Stimulated activated CD4-positive, alpha-beta T cell treated with anti-CD3 and anti-CD28 coated beads, Interleukin-2, amount 100 ng/mL, for 48 hours (primary cell): ENCODE measurements around the gene CDC42EP3.

ENCODE experiments used
- DNase-seq, 2 donors: peaks; one replicate each; pipeline ENCODE4 v3.0.0-alpha.2; 2020

Gene CDC42EP3

DNA sequence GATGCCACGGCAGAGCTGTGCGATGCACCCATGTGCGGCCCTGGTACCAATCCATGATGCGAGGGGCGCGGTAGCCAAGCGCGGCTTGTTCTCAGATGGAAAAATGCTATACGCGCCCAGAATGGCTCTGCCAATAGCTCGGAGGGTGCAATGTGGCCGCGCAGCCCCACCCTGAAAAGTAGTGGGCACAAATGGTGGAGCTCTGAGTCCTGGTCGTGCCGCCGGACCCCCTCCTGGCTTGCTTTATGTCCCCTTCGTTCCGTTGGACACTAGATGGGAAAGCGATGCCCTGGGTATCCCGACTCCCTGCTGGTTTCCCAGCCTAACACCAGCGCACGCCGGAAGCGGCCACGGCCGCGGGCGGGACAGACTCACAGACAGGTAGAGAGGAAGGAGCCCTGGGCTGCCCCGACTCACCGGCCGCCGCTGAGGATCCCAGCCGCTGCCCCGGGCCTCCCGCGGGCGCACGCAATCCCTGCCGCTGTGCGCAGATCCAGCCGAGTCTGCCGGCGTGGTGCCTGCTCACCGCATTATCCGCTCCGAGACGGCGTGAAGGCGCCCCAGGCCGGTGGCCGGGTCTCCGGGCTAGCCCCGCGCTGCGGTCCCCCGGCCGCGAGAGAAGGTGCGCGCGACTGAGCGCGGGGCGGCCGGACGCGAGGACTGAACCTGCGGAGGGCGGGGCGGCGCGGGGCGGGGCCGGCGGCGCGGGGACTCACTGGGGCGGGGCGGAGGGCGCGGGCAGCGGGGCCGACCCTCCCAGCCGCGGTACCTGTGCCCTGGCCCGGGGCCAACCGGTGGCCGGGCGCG is at the start of gene CDC42EP3:
TSS of gene CDC42EP3 (minus strand) at position 634 of the 807 bp plus-strand sequence. CDS start 25,055 bp downstream, outside the sequence.
- peak; percentile 60 to 68 for DNase-seq

GRCh38 chr2:37721201-37721560 is 49.7 kb upstream of the CDC42EP3 start:
- no peak for DNase-seq

DNA sequence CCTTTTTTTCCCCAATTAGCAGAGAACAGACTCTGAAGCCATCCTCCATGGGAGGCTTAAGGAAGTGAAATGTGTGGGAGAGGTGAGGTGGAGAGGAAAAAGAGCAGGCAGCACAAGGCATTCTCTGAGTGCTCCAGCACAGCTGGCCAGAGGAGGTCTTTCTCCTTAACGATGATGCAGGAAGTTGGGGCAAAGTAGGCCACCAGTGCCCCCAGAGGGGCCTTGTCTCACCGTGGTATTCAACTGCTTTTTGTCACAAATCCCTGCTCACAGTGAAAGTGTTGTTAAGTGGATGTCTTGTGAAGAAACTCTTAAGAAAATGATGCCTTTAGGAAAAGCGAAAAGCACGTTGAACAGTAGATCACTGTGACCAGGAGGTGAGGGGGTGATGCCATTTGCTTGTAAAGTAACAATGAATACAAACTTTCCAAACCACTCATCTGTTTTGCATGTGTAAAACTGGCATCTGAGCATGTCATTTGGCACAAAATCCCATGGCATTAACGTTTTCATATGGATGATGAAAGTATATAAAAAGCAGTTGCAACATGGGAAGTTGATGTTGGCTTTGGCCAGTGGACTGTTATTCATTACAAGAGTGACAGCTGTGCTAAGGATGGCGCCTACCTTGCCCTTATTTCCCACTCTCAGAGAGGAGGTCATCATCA is 49.2 kb upstream of the CDC42EP3 start:
- no peak for DNase-seq

- no peak for DNase-seq
Observed at GRCh38 chr2:37718515-37719161, 47.2 kb upstream of the CDC42EP3 start.

GRCh38 chr2:37713258-37713700 is 41.8 kb upstream of the CDC42EP3 start:
- no peak for DNase-seq

DNA sequence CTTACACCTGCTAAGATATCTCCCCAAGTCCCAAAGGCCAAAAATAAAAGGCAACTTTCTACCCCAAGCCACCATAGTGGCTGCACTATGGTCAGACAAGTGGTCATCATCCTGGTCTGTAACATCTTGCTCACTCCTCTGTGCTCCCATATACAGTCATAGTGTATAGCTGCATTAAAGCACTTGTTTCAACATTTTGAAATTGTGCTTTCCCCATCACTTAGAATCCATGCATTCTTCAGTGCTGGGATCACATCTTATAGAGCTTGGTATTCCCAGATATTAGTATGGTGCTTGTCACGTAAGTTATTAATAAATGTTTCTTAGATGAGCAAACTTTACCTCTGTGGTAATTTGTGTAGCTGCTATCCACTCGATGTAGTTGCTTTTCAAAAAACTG is 40.4 kb upstream of the CDC42EP3 start:
- DNase-seq = no peak

DNA sequence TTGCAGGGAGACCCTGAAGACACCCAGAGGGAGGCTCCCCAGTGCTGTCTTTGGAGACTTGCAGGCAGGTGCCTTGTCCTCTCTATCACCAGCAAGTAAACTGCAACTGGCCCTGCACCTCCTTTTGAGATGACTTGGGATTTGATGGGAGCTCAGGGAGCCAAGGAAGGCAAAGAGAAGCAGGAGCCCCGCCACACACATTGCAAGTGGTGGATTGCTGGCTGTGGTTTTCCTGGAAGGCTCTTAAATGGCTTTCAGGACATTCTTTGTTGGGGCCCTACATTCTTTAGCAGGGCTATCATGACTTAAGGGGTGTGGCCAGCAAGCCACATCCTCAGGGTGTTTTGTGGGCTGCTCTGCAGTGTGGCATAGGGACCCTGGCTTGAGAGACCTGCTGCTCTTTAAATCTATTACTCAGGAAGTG is 39.9 kb upstream of the CDC42EP3 start:
- DNase-seq = no peak

- no peak for DNase-seq
Observed at GRCh38 chr2:37709111-37709510, 37.7 kb upstream of the CDC42EP3 start.

- no peak for DNase-seq
Observed at GRCh38 chr2:37708146-37708545, 36.7 kb upstream of the CDC42EP3 start.

DNA sequence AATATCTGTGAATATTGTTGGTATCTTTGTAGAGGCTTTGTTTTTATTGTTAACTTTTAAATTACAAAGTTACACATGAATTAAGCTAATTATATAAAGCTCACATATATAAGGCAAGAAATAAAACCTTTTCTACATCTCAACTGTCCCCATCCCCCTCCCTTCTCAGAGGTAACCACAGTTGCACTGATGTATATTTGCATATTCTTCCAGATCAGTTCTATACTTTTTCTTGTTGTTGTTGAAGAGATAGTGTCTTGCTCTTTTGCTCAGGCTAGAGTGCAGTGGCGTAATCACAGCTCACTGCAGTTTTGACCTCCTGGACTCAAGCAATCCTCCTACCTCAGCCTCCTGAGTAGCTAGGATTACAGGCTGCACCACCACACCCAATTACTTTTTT is 36.0 kb upstream of the CDC42EP3 start:
- DNase-seq = no peak

DNA sequence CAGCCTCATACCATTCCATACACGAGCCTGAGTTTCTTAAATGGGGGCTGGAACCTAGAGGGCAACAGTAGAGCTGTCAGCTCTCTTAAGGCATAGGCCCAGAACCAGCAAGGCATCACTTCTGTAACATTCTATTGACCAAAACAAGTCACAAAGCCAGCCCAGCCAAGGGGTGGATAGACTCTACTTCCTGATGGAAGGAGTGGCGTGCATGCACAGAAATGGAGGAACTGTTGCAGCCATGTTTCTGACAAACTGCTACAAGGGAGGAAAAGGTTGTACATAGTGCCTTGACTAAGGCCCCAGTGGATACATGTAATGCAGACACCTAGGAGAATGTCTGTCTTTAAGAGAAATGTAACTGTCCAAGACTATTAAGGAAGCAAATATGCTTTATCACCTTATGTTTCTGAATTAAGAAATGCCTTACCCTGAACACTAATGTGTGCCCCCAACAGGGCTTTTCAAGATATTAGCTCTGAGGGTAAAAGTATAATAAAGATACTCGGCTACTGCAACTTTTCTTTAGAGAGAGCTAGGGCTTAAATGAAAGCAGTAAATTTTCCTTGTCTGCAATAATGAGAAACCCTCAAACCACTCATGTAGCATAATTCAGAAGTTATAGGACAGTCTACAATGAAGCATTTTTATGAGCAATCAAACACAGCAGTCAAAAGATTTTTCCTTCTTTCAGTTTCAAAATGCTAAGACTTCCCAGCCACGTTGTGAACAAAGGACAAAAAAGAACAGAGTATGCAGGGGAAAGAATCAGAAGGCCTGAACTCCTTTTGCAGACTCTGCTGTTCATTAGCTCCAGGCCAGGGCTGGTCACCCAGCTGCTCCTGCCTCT is 35.1 kb upstream of the CDC42EP3 start:
- DNase-seq = no peak

DNA sequence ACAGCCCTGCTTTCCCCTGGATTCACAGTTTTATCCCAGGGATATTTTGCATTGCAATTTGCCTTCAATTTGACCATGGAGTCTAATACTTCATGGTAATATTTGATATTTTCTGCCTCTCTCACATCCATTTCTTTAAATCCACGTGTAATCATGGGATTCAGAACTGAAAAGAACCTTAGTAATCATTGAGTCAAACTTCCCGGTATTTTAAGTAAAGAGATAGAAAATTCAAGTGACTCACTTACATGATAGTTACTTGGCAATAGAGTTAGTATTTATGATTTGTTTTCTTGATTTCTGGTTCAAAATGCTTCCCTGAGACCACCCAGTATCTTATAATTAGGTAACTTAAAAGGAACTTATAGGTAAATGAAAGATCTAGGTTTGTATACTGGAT is 33.7 kb upstream of the CDC42EP3 start:
- DNase-seq = no peak

GRCh38 chr2:37698931-37699481 is 27.6 kb upstream of the CDC42EP3 start:
- DNase-seq = no peak

GRCh38 chr2:37695336-37695735 is 23.9 kb upstream of the CDC42EP3 start:
- DNase-seq = no peak

DNA sequence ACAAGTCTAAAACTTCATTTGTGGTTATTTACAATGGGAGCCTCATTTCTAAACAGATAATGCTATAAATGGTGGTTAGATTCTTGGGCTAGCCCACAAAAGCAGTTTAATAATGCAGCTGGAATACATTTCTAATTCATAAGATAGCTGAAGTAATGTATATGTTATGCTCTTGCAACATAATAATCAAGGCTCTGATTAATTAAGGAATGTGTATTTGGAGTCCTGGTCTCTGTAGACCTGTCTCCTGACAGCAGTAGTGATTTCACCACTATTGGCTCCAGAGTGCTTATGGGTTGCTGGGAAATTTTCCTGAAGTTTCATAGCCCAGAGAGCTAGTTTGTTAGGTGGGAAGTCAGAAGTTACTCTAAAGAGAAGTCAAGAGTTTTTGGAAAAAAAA is 21.3 kb upstream of the CDC42EP3 start:
- no peak for DNase-seq

DNA sequence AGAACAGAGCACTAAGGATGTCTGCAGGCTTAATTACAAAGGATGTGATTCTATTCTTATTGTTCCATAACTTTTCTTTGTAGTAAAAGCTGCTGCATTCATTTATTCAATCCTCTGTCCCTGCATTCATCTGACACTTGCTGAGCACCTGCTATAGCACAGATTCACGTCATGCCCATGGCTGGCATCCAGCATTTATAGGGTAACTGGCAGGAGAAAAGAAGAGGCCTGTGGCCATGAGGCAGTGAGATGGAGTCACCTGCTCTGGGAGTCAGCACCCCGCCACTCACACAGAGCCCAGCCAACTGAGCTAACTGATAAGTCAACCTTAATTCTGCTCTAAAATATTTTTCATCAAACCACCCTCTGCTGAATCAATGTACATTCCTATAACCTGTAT is 18.3 kb upstream of the CDC42EP3 start:
- DNase-seq = no peak

DNA sequence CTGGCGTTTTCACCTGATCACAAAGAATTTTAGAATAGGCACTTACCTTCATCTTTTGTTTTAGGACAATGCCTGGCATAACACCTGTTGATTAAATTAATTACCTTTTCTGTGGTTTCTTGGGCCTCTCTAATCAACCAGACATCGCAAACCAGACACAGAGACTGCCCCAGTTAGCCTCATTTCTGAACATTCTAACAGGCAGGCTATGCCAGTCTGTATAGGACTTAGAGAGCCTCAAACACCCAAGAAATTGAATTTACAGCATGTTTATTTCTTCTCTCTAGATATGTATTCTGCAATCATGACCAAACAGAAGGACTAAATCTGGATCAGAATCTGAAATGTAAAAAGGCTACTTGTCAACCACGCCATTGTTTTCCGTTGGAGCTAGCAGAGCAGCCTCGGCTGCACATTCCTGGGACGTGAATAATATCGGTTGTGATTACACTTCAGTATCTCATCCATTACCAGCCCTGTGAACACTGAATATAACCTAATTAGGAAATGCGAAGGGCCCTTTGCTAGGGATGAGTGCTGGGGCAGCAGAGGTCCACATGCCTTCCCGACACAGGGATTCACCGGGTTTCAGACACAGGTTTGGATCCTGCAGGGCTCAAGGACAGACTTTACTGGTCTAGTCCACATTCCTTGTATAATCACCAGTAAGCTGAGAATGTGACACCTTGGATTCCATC is 17.5 kb upstream of the CDC42EP3 start:
- no peak for DNase-seq

DNA sequence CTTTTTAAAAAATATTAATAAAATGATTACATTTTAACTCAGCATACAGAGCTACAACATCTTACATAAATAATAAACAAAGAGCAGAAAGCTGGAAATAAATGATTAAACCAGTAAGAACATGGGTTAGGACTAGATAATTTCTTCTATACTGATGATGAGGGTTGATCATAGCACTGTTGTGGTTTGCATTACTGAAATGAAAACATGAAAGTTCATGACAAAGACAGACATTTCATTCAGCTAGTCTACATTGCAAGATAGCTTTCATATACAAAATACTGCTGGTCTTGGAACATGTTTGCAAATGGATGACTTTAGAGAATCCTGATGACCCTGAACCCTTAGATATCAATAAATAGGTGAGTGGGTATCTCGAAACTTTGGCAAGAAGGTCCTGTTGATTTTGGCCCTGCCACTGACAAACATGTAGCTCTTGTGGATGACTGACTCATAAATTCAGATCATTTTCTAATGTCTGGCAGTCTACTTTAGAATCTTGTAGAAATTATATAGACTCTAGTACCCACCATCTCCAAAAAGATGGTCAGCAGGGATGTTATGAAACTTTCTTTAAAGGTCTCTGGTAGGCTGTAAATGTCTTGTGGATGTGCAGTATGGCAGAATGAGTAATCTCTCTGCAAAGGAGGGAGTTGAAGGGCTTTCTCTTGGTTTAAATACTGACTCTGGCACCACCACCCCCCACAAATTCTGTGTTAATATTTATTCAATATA is 15.5 kb upstream of the CDC42EP3 start:
- DNase-seq = no peak

DNA sequence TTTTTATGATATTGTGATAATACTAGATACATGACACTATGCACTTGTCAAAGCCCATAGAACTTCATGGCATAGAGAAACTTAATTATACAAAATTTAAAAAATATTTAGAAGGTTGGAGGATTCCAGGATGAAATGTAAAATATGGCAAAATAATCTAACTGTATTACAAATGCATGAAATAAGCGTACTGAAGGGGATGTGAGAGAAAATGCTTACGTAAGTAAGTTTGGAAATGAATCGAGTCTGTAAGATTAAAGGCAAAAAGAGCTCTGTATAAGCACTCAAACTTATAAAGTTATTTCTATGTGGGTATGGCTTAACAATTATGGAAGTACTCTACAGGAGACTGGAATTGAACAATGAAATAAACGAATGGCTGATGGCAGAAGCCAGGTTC is 13.4 kb upstream of the CDC42EP3 start:
- DNase-seq = no peak

DNA sequence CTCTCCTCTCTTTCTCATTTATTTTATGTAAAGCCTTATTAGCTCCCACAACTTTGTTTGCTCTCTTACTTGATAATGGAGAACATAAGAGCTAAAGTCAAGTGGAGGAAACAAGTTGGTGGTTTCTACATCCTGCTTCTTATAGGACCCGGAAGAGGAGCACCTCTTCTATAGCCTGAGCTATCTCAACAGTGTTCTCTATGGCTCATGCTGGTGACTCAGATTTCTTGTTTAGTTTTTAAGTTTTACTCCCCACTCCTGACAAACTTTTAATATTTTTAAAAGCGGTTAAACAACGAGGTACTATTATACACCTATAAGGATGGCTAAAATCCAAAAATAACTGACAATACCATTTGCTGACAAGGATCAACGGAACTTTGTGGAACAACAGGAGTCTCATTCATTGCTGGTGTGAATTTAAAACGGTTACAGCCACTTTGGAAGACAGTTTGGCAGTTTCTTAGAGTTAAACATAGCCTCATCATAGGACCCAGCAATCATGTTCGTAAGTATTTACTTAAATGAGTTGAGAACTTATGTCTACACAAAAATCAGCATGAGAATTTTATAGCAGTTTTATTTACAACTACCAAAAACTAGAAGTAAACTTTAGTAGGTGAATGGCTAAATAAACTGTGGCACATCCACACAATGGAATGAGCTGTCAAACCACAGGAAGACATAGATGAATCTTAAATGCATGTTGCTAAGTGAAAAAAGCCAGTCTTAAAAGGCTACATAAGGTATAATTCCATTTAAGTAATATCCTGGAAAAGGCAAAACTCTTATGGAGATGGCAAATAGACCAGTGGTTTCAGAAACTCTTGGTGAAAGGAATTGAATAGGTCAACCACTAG is 12.7 kb upstream of the CDC42EP3 start:
- no peak for DNase-seq
